ENCODE results near the gene ZNF227. TPM values are rescaled to one million over a fixed set of nuclear protein-coding genes. Genes with fewer than 3 reads are reported as not detected.
A peak's percentile ranks its signal among the peaks of the same experiment; 100 is the strongest.

The ZNF227 gene
- polyA plus RNA-seq: 21.2 and 25.5 TPM in 2 replicates
- 58.7 and 75.1 TPM in 2 replicates for polyA minus RNA-seq

DNA sequence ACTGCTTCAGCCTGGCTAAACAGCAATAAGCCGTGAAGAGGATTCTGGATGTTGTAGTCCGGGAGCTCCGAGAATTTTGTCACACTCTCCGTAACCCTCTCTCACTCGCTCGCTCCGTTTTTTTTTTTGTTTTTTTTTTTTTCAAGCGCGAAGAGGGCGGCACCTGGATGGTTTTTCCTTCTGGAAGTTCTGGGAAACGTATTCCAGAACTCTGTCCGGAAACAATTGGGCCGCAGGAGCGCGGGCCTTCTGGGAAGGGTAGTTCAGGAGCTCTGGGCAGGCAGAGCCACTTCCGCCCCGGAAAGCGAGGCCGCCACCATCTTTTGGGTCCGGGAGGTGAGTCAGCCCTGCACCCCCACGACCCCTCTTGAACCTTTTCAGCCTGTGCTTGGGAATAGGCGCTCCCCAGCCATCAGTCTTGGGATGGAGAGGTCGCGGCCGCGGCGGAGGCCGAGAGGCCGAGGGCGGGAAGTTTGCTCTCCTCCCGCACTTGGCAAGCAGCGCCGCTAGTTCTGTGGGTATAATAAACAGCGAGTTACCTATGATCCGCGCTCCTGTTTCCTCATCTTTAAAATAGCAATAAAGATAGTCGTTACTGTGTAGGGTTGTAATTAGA, at the start of gene ZNF227:
TSS of gene ZNF227 (plus strand) at position 283 of the 616 bp plus-strand sequence. CDS start 5,261 bp downstream, outside the sequence.
- H3K9me3 ChIP-seq (ENCODE audit: low read length): no peaks in the 10 kb centered on the region
- no peaks in the 10 kb centered on the region for H3K9me2 ChIP-seq (ENCODE audit: insufficient read depth, low read length)
- TF ChIP-seq EZH2 (IDR thresholded peaks at IDR 0.05; ENCODE audit: borderline replicate concordance, insufficient read depth, low read length, poor library complexity, severe bottlenecking): no peak
- TF ChIP-seq, protein P1, sequence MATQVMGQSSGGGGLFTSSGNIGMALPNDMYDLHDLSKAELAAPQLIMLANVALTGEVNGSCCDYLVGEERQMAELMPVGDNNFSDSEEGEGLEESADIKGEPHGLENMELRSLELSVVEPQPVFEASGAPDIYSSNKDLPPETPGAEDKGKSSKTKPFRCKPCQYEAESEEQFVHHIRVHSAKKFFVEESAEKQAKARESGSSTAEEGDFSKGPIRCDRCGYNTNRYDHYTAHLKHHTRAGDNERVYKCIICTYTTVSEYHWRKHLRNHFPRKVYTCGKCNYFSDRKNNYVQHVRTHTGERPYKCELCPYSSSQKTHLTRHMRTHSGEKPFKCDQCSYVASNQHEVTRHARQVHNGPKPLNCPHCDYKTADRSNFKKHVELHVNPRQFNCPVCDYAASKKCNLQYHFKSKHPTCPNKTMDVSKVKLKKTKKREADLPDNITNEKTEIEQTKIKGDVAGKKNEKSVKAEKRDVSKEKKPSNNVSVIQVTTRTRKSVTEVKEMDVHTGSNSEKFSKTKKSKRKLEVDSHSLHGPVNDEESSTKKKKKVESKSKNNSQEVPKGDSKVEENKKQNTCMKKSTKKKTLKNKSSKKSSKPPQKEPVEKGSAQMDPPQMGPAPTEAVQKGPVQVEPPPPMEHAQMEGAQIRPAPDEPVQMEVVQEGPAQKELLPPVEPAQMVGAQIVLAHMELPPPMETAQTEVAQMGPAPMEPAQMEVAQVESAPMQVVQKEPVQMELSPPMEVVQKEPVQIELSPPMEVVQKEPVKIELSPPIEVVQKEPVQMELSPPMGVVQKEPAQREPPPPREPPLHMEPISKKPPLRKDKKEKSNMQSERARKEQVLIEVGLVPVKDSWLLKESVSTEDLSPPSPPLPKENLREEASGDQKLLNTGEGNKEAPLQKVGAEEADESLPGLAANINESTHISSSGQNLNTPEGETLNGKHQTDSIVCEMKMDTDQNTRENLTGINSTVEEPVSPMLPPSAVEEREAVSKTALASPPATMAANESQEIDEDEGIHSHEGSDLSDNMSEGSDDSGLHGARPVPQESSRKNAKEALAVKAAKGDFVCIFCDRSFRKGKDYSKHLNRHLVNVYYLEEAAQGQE (IDR thresholded peaks at IDR 0.05; ENCODE audit: borderline replicate concordance): peak; percentile 92
- peak; percentile 73 for TF ChIP-seq MXI1 (conservative IDR thresholded peaks at IDR 0.05; ENCODE audit: poor library complexity, severe bottlenecking)
- peak; percentile 11 for TF ChIP-seq RAD21 (conservative IDR thresholded peaks at IDR 0.05)
- no peak for TF ChIP-seq EP300 (conservative IDR thresholded peaks at IDR 0.05; ENCODE audit: poor library complexity, severe bottlenecking)
- peak; percentile 25 for TF ChIP-seq SMC3 (conservative IDR thresholded peaks at IDR 0.05; ENCODE audit: poor library complexity)
- peak; percentile 84 for TF ChIP-seq POLR2AphosphoS5 (IDR thresholded peaks at IDR 0.05)
- TF ChIP-seq, protein P2, sequence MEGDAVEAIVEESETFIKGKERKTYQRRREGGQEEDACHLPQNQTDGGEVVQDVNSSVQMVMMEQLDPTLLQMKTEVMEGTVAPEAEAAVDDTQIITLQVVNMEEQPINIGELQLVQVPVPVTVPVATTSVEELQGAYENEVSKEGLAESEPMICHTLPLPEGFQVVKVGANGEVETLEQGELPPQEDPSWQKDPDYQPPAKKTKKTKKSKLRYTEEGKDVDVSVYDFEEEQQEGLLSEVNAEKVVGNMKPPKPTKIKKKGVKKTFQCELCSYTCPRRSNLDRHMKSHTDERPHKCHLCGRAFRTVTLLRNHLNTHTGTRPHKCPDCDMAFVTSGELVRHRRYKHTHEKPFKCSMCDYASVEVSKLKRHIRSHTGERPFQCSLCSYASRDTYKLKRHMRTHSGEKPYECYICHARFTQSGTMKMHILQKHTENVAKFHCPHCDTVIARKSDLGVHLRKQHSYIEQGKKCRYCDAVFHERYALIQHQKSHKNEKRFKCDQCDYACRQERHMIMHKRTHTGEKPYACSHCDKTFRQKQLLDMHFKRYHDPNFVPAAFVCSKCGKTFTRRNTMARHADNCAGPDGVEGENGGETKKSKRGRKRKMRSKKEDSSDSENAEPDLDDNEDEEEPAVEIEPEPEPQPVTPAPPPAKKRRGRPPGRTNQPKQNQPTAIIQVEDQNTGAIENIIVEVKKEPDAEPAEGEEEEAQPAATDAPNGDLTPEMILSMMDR (IDR thresholded peaks at IDR 0.05; ENCODE audit: poor library complexity, severe bottlenecking): peak; percentile 14
- TF ChIP-seq TAF1 (IDR thresholded peaks at IDR 0.05; ENCODE audit: low read depth): no peak
- H3K36me3 ChIP-seq (ENCODE audit: insufficient read depth, low read length): peaks cover 5% of the 10 kb centered on the region
- peak within 1 kb of the TSS; percentile 95 for H3K4me2 ChIP-seq (ENCODE audit: low read length)
- peak within 1 kb of the TSS; percentile 72 for H3K9ac ChIP-seq (ENCODE audit: low read length)
- no peaks in the 10 kb centered on the region for H3F3A ChIP-seq (ENCODE audit: insufficient read depth, low read length, poor library complexity, severe bottlenecking)
- H3K4me3 ChIP-seq (ENCODE audit: low read length): peak within 1 kb of the TSS; percentile 80
- peaks cover 34% of the 10 kb centered on the region for H3K79me2 ChIP-seq (replicated peaks; ENCODE audit: insufficient read depth, low read length)
- peak within 1 kb of the TSS; percentile 71 for H3K27ac ChIP-seq (ENCODE audit: low read length)
- no peaks in the 10 kb centered on the region for H3K27me3 ChIP-seq (ENCODE audit: insufficient read depth, low read depth, low read length)
- H4K20me1 ChIP-seq (ENCODE audit: insufficient read depth): no peaks in the 10 kb centered on the region
- H2AFZ ChIP-seq (ENCODE audit: low read depth, low read length): peak within 1 kb of the TSS; percentile 81

DNA sequence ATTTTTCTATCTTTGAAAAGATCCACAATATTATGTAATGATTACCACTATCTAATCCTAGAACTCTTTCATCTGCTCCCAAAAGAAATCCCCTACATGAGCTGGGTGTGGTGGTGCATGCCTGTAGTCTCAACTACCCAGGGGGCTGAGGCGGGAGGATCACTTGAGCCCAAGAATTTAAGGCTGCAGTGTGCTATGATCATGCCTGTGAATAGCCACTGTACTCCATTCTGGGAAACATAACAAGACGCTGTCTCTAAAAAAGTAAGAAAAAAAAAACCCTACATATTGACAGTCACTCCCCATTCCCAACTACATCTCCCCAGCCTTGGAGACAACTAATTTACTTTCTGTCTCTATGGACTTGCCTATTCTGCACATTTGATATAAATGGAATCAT, 48.5 kb upstream of the ZNF227 start:
- no peaks in the 10 kb centered on the region for H4K20me1 ChIP-seq (ENCODE audit: insufficient read depth)
- H3K9ac ChIP-seq (ENCODE audit: low read length): no peak overlapping the region
- TF ChIP-seq RAD21 (conservative IDR thresholded peaks at IDR 0.05) (no peak), EP300 (conservative IDR thresholded peaks at IDR 0.05; ENCODE audit: poor library complexity, severe bottlenecking) (no peak), MXI1 (conservative IDR thresholded peaks at IDR 0.05; ENCODE audit: poor library complexity, severe bottlenecking) (no peak), EZH2 (IDR thresholded peaks at IDR 0.05; ENCODE audit: borderline replicate concordance, insufficient read depth, low read length, poor library complexity, severe bottlenecking) (no peak), POLR2AphosphoS5 (IDR thresholded peaks at IDR 0.05) (no peak), TAF1 (IDR thresholded peaks at IDR 0.05; ENCODE audit: low read depth) (no peak)
- TF ChIP-seq, protein P1 (IDR thresholded peaks at IDR 0.05; ENCODE audit: borderline replicate concordance): no peak
- TF ChIP-seq, protein P2 (IDR thresholded peaks at IDR 0.05; ENCODE audit: poor library complexity, severe bottlenecking): no peak
- no peaks in the 10 kb centered on the region for H3F3A ChIP-seq (ENCODE audit: insufficient read depth, low read length, poor library complexity, severe bottlenecking)
- H3K36me3 ChIP-seq (ENCODE audit: insufficient read depth, low read length): no peaks in the 10 kb centered on the region
- no peaks in the 10 kb centered on the region for H3K9me2 ChIP-seq (ENCODE audit: insufficient read depth, low read length)
- H3K9me3 ChIP-seq (ENCODE audit: low read length): no peaks in the 10 kb centered on the region
- H3K27ac ChIP-seq (ENCODE audit: low read length): no peak overlapping the region
- H3K4me3 ChIP-seq (ENCODE audit: low read length): no peak overlapping the region
- peaks cover 38% of the 10 kb centered on the region for H3K79me2 ChIP-seq (replicated peaks; ENCODE audit: insufficient read depth, low read length)
- no peaks in the 10 kb centered on the region for H3K27me3 ChIP-seq (ENCODE audit: insufficient read depth, low read depth, low read length)
- no peak overlapping the region for H3K4me2 ChIP-seq (ENCODE audit: low read length)
- H2AFZ ChIP-seq (ENCODE audit: low read depth, low read length): no peak overlapping the region
